GM18507 (cell line): ENCODE results near the gene RPS18.
"Not testable (repeated sequence)": the region's sequence is repeated elsewhere in the genome, so short reads cannot be mapped to it uniquely, and the experiment has no call there.

Experiments
- DNase-seq: peaks from one replicate; pipeline ENCODE4 v3.0.0; 2011; ENCODE audit warnings: low read depth; ENCODE audit not compliant: insufficient read length; ENCODE audit errors: extremely low spot score
- FAIRE-seq: peaks from 2 replicates; lab custom pipeline; 2011; peaks lifted over from hg19 to GRCh38; lab: Jason Lieb, UNC

Gene RPS18

DNA sequence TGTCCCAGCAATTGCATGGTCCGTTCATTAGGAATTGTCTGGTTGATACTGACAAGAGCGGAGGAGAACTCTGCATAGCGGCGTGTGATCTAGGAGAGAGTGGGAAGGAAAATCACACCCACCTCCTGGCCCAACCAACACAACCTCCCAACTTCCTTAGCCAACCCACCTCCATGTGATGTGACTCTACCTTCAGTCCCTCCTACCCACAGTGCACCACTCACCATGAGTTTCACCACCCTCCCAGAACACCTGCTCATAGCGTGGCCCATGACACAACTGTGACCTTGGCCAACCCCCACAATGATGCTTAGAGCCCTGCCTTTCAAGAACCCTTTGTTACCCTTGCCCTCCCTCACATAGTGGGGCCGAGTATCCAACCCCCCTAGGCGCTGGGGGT, 7.9 kb upstream of the RPS18 start:
- DNase-seq (no peak), FAIRE-seq (no peak)

DNA sequence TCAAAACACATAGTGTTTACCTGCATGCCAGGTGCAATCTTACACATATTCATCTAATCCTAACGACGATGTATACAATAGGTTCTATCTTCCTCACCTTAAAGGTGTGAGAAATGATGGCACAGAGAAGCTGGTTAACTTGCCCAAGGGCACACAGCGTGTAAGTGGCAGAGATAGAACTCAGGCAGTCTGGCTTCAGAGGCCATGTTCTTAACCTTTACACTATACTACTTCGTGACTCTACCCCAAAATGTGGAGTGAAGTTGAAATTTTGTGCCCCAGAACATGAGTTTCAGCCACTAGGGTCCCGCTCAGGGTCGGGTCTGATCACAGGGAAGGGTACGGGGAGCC, 783 bp upstream of the RPS18 start:
- no peak for DNase-seq
- FAIRE-seq: no peak

DNA sequence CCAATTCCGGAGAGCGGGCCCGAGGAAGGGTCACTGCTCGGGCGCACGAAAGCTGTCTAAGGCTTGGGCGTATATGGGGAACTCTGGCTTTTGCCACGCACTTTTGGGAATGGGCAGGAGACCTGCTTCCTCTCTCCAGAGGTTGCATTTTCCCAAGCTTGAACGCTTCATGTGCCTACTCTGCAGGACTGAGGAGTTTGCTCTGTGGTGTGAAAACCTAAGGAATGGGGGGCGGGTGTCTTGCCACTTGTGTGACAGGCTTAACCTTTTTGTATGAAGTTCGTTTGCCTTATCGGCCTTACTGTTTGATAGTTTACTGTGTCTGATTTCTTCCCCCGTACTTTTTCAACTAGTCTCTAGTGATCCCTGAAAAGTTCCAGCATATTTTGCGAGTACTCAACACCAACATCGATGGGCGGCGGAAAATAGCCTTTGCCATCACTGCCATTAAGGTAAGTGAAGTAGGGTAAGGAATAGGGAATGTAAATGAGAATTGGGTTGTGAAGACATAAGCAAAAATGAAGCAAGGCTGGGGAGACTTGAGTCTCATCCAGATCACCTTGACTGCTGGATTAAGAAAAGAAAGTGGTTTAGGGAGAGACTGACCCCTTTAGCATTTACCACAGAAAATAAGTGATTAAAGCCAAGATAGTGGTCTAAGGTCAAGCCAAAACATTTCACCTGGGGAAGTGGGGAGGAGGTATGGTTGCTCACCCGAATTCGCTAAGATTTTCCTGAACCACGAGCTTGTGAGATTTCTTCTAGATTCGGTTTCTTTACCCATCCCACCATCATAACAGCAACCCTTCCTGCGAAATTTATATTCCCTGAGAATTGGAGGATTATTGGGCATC, 627 bp downstream of the RPS18 start:
- FAIRE-seq (no peak), DNase-seq (no peak)

DNA sequence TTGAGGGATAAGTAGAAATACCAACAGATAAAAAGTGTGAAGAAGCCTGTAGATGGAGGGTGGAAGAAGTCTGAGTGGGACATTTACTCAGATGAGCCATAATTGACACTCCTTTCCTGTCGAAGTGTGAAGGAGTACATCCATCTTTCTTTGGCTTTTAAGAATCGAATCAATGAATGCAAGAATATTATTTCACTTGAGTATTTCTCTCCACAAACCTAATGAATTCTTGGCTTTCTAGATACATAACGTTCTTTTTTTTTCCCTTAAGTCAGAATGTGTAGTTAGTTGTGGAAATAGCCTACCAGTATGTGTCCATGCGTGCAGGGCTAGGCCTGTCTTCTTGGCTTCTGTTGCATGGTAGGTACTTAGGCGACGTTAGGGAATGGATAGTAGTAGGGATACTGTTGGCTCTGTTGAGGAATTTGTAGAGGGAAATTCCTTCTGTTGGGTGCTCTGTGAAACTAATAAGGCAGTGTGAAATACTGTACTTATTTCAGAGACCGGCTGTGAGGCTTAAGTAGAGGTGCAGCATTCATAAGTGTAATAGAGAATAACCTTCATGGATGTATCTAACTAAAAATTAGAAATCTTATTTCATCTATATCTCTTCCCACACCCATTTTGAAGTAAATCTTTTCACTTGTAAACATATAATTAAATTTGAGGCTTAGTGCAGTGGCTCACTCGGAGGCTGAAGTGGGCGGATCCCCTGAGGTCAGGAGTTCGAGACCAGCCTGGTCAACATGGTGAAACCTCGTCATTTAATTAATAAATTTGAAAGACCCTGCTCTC, 1.5 kb downstream of the RPS18 start:
- DNase-seq: no peak
- no peak for FAIRE-seq

DNA sequence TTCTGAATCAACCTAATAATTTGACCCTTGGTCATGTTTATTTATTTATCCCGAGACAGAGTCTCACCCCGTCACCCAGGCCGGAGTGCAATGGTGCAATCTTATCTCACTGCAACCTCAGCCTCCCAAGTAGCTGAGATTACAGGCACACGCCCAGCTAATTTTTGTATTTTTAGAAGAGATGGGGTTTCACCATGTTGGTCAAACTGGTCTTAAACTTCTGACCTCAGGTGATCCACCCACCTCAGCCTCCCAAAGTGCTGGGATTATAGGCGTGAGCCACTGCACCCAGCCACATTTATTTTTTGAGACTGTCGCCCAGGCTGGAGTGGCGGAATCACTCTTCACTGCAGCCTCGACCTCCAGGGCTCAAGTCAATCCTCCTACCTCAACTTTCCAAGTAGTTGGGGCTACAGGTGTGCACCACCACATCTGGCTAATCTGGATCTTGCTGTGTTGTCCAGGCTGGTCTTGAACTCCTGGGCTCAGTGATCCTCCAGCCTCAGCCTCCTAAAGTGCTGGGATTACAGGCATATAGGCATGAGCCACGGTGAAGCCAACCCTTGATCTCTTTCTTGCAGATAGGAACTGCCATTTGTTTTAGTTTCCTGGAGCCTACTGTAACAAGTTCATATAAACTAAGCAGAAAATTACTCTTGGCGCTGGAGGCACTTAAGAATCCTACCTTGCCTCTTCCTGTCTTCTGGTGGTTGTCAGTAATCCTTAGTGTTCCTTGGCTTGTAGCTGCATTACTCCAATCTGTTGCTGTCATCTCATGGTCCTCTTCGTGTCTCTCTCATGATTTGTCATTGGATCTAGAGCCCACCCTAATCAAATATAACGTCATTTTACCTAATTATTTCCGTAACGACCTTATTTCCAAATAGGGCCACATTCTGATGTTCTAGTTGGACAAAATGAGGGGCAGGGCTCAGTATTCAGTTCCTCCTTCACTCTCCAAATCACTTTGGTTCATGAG, 2.3 kb downstream of the RPS18 start:
- FAIRE-seq (no peak), DNase-seq (no peak)

DNA sequence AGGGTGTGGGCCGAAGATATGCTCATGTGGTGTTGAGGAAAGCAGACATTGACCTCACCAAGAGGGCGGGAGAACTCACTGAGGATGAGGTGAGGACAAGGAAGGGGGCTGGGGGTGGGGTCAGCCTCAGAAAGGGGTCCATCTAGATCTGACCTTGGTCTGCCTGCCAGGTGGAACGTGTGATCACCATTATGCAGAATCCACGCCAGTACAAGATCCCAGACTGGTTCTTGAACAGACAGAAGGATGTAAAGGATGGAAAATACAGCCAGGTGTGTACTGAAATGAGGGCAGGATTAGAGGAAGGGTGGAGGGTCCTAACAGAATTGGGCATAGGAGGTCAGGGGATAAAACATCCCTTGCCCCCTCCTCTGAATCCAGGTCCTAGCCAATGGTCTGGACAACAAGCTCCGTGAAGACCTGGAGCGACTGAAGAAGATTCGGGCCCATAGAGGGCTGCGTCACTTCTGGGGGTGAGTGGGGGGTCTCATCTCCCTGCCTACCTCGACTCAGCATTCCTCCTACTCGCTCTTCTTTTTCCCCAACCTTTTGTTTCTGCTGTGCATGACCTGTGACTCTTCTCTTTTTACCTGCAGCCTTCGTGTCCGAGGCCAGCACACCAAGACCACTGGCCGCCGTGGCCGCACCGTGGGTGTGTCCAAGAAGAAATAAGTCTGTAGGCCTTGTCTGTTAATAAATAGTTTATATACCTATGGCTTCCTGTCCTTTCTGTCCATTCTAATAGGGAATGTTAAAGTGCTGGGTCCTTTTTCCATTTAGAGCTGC, 4.1 kb downstream of the RPS18 start:
- FAIRE-seq, DNase-seq: not testable (repeated sequence)

DNA sequence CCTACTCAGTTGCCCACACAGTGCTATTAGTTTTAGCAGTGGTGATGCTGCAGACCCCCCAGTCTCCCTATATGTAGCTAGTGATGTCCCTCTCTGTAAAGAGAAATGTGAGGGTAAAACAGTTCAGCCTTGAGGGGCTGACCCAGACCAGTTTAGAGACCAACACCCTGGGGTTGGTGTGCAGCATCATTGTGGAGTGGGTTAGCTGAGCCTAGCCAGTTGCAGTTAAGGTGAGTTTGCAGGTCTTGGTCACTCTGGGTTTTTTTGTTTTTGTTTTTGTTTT, 4.6 kb downstream of the RPS18 start:
- FAIRE-seq (no peak), DNase-seq (no peak)

DNA sequence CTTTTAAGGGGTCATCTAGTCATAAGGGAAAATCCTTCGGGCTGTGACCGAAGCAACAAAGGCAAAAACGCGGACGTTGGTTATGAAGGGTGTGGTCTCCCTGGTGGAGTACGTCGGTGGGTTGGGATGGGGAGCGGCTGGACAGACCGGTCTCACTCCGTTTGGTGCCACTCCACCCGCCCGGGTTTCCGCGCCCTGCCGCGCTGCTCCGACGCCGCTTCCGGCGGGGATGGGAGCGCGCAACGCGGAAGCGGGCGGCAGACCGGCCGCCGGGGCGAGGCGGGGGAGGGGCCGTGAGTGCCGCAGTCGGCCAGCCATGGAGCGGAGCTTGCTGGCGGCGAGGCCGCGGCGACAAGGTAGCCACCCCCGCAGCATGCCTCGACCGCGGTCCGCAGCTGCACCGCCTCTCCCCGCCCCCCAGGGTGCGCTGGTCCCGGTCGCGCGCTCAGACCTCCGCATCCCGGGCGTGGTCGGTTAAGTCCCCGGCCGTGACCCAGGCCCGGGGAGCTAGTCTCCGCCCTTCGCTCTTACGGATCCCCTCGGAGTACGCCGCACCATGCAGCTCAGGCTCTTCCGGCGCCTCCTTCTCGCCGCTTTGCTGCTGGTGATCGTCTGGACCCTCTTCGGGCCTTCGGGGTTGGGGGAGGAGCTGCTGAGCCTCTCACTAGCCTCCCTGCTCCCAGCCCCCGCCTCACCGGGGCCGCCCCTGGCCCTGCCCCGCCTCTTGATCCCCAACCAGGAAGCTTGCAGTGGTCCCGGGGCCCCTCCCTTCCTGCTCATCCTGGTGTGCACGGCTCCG, 5.2 kb downstream of the RPS18 start, which contains the start of gene B3GALT4:
TSS of gene B3GALT4 (plus strand) at position 260 of the 799 bp plus-strand sequence. CDS start at position 557, 297 bp downstream.
- DNase-seq (no peak), FAIRE-seq (peak; percentile 74)

DNA sequence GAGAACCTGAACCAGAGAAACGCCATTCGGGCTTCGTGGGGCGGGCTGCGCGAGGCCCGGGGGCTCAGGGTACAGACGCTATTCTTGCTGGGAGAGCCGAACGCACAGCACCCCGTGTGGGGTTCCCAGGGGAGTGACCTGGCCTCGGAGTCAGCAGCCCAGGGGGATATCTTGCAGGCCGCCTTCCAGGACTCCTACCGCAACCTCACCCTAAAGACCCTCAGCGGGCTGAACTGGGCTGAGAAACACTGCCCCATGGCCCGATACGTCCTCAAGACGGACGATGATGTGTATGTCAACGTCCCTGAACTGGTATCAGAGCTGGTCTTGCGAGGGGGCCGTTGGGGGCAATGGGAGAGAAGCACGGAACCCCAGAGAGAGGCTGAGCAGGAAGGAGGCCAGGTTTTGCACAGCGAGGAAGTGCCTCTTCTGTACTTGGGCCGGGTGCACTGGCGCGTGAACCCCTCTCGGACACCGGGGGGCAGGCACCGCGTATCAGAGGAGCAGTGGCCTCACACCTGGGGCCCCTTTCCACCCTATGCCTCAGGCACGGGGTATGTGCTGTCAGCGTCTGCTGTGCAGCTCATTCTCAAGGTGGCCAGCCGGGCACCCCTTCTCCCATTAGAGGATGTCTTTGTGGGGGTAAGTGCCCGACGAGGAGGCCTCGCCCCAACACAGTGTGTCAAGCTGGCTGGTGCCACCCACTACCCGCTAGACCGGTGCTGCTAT, 6.0 kb downstream of the RPS18 start:
- peak; percentile 12 for FAIRE-seq

DNA sequence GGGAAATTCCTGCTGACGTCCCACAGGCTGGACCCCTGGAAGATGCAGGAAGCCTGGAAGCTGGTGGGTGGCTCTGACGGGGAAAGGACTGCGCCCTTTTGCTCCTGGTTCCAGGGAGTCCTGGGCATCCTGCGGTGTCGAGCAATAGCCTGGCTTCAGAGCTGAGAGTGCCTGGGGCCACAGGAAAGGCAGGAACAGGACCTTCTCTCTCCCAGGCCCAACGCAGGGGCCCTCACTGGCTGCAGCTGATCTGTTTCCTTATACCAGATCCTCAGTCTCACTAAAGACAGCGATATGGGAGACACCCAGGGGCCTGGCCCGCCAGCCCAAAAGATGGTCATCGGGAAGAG, 6.5 kb downstream of the RPS18 start:
- FAIRE-seq (no peak), DNase-seq (no peak)

More for the DNA sequence above, 6.0 kb downstream of the RPS18 start:
- DNase-seq: no peak

DNA sequence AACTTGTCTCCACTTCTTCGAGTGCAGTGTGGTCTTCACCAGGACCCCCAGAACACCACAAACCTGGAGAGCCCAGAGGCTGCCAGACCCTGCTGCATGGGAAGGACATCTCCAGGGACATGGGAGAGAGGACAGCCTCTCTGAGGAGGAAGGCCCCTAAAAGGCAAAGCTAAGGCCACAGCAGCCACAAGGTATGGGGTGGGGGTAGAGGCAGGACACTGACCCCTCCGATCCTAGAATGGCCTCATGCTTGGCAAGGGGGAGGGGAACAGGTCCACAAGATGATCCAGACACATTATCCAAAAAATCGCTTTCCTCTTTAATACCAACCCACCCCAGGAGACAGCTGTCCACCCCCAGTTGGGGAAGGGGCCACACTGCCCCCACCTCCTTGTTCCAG, 6.9 kb downstream of the RPS18 start:
- no peak for FAIRE-seq
- DNase-seq: no peak

DNA sequence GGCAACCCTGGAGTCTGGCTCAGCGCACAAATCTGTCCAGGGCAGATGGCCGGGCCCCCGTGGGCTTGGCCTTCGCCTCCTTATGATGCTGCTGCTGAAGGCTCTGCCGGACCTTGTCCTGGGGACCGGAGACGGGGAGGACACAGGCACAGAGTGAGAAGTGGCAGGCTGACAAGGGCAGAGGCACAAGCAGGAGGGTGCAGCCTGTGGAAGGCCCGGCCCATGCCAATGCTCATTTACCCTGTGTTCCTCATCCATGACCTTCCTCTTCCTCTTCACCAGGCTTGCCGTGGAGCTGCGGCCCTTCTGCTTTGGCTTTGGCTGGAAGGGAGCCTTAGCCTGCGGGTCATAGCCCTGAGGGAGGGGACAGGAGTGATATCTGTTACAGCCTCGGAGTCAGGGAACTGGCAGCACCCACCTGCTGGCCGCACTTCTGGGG, 7.4 kb downstream of the RPS18 start:
- DNase-seq: no peak
- no peak for FAIRE-seq

DNA sequence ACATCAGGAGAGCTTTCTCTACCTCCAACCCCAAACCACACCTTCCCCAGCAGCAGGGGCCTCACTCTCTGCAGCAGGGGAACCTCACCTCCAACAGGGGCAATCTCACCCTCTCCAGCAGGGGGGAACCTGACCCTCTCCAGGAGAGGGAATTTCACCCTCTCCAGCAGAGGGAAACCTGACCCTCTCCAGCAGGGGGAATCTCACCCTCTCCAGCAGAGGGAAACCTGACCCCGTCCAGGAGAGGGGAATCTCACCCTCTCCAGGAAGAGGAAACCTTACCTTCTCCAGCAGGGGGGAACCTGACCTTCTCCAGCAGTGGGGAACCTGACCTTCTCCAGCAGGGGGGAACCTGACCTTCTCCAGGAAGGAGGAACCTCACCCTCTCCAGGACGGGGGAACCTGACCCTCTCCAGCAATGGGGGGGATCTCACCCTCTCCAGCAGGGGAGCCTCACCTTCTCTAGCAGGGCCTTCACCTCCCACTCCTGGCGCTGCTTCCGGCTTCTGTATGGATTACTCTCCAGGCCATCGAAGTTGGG, 8.2 kb downstream of the RPS18 start:
- no peak for FAIRE-seq
- no peak for DNase-seq

DNA sequence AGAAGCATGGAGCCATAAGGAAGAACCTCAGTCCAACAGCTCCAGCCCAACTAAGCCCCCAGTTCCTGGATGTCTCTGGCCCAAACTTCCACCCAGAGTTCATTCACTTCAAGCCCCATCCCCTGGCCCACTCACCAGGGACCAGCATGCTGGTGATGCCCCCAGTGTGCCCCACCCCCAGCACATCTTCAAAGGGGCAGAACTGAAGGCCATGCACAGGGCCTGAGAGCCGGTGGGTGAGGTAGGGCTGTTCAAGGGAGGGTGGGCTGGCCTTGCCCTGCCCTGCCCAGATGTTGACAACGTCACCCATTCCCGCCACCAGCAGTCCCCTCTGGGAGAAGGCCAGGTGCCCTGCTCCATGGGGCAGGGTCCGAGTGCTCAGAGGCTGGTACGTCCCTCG, 8.7 kb downstream of the RPS18 start:
- FAIRE-seq (no peak), DNase-seq (no peak)

DNA sequence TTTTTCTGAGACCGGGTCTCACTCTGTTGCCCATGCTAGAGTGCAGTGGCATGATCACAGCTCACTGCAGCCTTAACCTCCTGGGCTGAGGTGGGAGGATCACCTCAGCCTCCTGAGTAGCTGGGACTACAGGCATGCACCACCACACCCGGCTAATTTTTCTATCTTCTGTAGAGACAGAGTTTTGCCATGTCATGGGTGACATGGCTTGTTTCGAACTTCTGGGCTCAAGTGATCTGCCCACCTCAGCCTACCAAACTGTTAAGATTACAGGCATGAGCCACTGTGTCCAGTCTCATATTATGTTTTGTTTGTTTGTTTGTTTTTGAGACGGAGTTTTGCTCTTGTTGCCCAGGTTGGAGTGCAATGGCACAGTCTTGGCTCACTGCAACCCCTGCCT, 13.3 kb downstream of the RPS18 start:
- DNase-seq, FAIRE-seq: not testable (repeated sequence)

DNA sequence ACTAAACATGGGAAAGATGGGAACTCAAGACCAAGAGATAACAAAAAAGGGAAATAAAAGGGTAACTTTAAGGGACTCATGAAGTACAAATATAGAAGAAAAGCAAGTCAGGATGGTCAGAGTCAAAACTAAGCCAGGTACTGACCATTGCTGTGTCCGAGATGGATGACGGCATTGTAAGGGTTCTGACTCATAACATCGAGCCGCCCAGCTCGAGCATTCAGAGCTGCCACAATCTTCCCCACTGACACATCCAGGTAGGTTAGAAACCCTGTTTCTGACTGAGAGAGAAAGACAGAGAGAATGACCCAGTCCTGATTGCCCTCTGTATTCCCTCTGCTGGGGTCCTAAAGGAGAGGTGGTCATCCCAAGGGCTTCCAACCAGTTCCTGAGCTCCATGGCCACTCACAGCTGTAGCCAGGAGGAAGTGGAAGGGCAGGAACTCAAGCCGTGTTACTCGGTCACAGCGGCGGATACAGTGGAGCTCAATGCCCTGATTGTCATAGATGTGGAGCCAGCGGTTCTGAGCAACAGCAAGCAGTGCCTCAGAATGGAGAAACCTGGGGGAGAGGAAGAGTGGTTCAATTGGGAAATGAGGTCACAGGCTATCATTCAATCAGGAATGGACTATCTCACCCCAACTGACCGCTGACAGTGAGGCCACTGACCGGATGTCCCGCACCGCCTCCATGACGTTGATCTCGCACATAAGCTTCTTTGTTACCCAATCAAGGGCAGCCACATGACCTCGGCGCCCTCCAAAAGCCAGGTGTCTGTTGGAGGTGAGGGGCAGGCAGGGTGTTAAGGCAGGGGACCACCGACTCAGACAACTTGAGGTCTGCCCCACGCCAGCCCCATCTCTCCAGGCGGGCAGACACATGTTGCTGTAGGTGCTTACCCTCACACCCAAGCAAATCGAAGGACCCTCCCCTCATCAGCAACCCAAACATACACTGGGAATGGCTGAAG, 15.4 kb downstream of the RPS18 start:
- FAIRE-seq (no peak), DNase-seq (no peak)
